SK-N-SH treated with all-trans-retinoic acid at 6 μM for 48 hours (cell line): Measurements from ENCODE around the gene SPR.

Experiments
- CSDC2 ChIP-seq: fragments of 250-450 bp; sonication (Bioruptor Pico); IDR thresholded peaks from 2 replicates; pipeline ENCODE4 v1.5.0; 2020; ENCODE audit warnings: mild to moderate bottlenecking, moderate library complexity
- ISL1 ChIP-seq: fragments of 250-450 bp; sonication (Bioruptor Pico); IDR thresholded peaks from 2 replicates; pipeline ENCODE4 v2.1.2; 2022; ENCODE audit warnings: mild to moderate bottlenecking, moderate library complexity
- PATZ1 ChIP-seq: fragments of 250-450 bp; sonication (Bioruptor Pico); IDR thresholded peaks from 2 replicates; pipeline ENCODE4 v1.8.0; 2020; ENCODE audit warnings: mild to moderate bottlenecking, moderate library complexity, borderline replicate concordance
- ZFP3 ChIP-seq: fragments of 250-450 bp; sonication (Bioruptor Pico); IDR thresholded peaks from 2 replicates; pipeline ENCODE4 v1.5.0; 2020; ENCODE audit warnings: mild to moderate bottlenecking, moderate library complexity

- TF ChIP-seq ZFP3 (CRISPR knock-in tag) (no peak), ISL1 (CRISPR knock-in tag) (no peak), PATZ1 (CRISPR knock-in tag) (no peak), CSDC2 (CRISPR knock-in tag) (no peak)
Measured at GRCh38 chr2:72915320-72915906, 28.2 kb downstream of the SPR start.
